ENCODE results near the gene ATG10.
"Not testable (repeated sequence)": the region's sequence is repeated elsewhere in the genome, so short reads cannot be mapped to it uniquely, and the experiment has no call there.

Gene ATG10

GRCh38 chr5:82058710-82059109, 86.9 kb downstream of the ATG10 start:
- DNase-seq: no peak

DNA sequence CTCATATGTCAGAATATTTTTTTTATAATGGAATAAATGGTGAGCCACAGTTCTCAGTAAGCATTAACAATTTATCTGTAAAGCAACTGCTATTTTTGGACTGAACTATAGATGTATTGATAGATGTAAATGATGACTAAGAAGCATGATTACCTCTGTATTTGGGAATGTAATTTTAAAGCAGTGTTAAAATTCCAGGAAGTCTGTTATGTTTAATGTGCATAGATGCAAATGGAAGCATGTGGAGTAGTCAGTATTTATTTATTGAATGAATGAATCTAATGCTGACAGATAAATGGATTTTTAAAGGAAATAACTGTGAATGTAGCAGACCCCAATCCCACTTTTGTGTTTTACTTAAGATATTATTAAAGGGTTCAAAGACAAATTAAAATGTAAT, 95.0 kb downstream of the ATG10 start:
- no peak for DNase-seq

DNA sequence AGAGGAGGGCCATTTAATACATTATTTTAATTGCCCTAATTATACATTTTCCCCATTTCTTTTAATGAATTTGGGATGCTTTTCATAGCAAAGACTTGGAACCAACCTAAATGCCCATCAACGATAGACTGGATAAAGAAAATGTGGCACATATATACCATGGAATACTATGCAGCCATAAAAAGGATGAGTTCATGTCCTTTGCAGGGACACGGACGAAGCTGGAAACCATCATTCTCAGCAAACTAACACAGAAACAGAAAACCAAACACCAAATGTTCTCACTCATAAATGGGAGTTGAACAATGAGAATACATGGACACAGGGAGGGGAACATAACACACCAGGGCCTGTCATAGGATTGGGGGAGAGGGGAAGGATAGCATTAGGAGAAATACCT, 96.2 kb downstream of the ATG10 start:
- DNase-seq: not testable (repeated sequence)

DNA sequence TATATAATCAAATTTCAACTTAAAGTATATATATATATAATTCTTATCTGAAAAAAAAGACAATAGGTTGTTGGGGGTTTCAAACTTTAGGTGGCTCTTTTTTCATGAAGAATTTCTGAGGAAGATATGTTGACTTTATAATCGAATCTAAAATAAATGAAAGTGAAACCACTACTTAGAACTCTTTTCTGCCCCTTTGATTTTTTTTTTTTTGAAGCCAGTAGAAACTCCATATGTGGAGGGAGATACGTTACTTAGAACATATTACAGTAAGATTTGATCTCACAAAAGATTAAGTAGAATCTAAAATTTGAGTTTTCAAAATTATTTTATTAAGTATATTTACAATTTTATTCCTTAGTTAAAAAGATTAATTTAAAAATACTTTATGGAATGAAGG, 96.9 kb downstream of the ATG10 start:
- no peak for DNase-seq

DNA sequence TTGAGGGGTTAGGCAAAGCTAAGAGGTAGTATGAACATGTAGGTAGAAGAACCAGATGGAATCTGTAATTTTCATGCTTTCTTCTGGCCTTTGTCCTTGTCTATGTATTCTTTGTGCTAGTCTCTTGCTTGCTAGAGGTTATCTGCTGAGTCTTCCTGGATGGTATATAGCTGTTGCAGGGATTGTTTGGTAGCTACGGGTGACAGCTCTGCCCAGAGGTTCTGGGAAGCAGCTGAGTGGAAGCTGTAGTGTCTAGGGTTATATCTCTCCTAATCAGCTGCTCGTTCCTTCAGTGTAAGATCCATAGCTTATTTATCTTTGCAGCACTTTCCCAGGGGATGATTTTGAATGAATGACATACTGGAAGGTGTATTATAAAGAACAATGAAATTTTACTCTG, 100.3 kb downstream of the ATG10 start:
- no peak for DNase-seq

DNA sequence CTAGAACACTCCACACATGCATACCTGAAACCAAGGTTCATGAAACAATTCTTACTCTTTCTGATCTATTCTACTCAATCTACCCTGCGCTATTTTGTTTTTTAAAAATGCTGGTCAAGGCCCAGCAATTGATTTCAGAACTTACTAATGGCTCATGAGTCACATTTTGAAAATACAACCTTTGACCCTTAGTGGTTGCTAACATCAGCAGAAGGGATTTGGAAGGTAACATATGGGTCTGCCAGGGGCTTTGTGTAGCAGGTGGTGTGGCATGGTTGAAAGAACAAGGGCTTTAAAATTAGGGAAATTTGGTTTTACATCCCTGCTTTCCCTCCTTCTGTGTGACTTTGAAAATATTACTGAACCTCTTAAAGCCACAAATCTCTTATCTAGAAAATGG, 101.4 kb downstream of the ATG10 start:
- DNase-seq: no peak

- DNase-seq: no peak
Measured at GRCh38 chr5:82074950-82075349, 103.1 kb downstream of the ATG10 start.

DNA sequence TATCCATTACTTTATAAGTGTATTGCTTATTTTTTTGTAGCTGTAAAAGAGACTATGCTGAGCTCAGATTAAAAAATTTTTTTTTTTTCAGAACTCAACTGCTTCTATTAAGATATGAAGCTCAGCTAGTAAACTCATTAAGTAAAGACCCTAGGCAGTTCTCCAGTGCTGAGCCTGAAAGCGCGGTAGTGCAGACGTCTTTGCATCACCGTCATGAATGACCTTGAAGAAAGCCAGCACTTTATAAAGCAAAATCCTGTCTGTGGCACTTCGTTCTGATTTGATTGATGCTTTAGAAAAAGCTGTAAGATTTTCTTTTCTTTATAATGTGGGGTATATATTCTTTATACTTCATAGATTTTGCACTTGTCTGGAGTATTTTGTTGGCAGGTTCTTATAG, 105.7 kb downstream of the ATG10 start:
- no peak for DNase-seq

DNA sequence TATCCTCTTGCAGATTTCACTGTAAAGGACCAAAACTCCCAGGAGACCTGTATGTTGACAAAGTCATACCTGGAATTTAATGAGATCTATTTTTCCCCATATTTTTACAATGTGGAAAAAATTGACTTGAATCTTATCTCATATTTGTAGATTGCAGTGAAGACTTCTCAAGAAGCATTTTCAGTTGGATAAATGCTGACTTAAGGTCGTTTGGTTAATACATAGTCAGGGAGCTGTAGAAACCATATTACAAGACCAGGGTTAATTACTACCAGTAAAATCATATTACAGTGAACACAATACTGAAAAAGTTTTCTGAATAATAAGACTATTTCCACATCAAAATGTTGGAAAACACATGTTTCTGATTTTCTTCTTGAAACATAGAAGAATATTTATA, 119.8 kb downstream of the ATG10 start:
- DNase-seq: no peak

DNA sequence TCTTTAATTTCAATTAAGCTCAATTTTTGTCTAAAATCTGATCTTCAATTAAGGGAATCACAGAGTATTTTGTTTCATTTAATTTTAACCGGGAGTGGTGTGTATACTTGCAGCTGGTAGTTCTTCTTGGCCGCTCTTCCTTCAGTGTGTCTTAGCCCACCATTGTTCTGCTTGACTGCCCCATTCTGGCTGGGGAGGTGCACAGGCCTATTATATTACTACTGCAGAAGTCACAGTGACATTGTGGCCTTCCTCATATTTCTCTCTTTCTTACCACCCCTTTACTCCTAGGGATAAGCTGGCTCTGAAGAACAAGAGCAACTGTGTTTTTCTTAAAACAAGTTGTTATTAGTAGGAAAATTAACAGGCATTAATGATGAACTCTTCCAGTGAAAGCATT, 123.7 kb downstream of the ATG10 start:
- DNase-seq: no peak

DNA sequence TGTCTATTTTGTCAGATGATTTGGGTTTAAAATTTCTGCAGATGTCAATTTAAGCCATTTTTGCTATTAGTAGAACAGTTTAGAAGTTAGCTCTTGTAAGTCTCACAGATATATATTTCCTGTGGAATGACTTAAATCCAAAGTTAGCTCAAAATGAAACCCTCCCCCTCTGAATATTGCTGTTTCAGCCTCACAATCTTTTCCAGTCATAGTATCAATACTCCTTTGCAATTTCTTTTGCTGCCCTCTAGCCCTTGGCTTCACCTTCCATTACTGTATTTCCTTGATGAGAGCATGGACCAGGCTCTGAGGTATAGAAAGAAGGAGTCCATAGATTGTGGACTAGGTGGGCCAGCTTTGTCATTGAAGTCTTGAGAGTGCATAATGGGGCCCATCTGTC, 124.4 kb downstream of the ATG10 start:
- no peak for DNase-seq

DNA sequence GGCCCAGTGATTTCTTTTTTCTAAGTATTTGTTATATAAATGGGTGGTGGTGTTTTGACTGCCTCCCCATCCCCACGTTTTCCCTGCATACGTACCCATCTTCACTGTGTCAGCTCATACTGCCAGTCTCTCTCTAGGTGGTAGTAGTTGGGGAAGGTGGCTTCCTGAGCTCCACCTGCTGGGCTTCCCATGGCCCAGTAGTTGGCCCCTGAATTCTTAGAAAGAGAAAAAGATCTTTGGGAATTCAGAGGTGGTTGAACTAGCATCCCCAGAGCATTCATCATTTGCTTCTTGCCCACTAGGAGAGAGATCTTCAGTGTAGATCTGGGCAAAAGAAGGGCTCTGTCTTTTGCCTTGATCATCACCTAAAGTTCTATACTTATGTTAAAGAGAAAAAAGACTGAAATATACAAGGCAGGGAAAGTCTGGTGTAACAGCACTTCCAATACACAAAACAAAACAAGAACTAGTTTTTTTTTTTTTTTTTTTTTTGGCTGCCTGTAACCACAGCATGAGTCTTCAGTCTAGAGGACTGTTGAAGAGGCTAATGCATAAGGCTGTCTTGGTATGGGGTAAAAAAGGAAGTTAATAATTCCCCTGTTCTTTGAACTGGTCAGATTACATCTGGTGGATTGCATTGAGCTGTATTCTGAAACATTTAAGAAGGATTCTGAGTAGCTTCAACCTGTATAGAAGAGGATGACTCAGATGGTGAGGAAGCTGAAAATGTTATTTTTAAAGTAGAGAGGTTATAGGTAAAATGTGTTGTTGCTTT, 128.7 kb downstream of the ATG10 start:
- DNase-seq: peak; percentile 64 to 78

DNA sequence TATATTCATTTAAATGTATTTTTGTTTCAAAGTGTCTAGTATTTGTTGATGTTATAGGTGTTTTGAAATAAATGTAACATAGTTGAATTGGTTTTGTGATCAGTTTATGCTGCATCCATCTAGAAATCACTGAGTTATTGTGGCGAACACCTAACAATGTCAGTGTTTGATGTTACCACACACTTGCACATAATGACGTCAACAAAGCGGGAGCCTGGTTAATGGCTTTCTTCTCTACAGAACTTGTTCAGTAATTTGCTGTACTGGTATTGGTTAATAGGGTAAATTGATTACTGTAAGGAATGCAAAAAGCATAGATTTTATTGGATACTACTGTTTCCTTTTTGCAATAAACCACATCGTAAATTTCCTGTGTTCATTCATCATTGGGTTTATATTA, 133.0 kb downstream of the ATG10 start:
- no peak for DNase-seq

DNA sequence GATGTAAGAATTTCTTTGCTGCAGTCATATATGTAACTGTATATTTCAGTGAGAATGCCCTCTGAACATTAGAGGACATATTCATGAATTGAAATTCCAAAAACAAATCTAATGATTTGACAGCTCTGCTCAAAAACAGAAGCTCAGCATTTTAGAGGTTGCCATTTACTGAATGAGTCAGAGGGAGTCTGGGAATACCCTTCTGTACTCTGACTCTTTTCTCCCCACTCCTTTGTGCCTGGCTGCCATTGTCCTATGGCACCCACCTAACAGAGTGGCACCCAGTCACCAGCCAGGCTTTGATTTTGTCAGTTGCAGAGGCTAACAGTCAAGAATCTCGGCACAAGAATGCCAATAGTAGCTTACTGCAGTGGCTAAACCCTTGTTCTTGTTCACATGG, 133.6 kb downstream of the ATG10 start:
- no peak for DNase-seq

- DNase-seq: no peak
Measured at GRCh38 chr5:82106207-82106606, 134.4 kb downstream of the ATG10 start.

- peak; percentile 12 to 22 for DNase-seq
Measured at GRCh38 chr5:82106756-82107155, 134.9 kb downstream of the ATG10 start.

- no peak for DNase-seq
Measured at GRCh38 chr5:82107267-82107666, 135.4 kb downstream of the ATG10 start.

DNA sequence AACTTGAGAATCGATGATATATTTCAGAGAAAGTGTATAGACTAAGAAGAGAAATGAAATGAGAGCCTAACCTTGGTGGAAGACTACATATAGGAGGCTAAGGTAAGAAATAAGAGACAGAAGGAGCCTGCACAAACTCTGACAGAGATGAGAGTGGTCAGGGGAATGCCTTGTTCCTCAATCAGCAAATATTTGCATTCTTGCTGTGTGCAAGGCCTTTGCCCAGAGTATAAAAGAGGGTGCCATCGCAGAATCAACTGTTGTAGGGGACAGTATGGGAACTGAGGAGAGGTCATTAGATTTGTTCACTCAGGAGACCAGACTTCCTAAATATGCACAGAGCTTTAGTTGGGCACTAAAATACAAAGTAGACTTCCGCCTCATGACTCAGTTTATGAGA, 137.2 kb downstream of the ATG10 start:
- DNase-seq: no peak

DNA sequence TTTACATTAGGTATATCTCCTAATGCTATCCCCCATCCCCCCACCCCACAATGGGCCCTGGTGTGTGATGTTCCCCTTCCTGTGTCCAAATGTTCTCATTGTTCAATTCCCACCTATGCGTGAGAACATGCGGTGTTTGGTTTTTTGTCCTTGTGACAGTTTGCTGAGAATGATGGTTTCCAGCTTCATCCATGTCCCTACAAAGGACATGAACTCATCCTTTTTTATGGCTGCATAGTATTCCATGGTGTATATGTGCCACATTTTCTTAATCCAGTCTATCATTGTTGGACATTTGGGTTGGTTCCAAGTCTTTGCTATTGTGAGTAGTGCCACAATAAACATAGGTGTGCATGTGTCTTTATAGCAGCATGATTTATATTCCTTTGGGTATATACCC, 138.1 kb downstream of the ATG10 start:
- not testable (repeated sequence) for DNase-seq

DNA sequence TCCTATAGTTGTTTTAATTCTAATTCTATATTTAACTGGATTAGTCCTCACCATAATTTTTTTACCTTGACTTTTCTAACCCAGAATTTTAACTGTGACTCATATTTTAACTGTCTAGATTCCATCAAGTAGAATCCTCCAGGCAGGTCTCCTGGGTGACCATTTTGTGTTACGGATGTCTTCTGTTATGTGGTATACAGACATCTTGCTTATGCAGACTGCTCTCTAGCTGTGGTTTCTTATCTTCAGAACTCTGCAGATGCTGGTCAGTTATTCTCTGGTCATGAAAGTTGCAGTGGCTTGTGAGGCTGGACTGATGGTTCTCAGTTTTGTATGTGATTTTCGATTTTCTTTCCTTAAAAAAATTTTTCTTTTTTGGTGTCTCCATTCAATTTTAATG, 139.4 kb downstream of the ATG10 start:
- no peak for DNase-seq

DNA sequence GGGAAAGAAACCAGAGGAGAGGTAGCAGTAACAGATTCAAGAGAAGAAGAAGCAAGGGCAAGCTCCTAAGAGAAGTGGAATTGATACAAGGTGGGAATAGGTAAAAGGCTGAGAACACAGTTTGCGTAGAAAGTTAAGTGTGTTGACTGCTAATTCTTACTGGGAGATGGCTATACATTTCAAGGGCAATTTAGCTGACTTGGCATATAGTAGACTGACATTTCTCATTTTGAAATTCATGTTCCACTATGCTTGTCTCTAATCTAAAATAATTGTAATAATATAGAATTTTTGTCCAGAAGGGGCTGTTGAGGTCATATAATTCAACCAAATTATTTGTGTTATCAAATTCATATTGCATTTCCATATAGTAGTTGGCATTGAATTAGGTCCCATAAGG, 144.0 kb downstream of the ATG10 start:
- no peak for DNase-seq

GRCh38 chr5:82119889-82120288, 148.1 kb downstream of the ATG10 start:
- no peak for DNase-seq

- no peak for DNase-seq
Measured at GRCh38 chr5:82129723-82130285, 158.0 kb downstream of the ATG10 start.

GRCh38 chr5:82130602-82131001, 158.8 kb downstream of the ATG10 start:
- DNase-seq: no peak

DNA sequence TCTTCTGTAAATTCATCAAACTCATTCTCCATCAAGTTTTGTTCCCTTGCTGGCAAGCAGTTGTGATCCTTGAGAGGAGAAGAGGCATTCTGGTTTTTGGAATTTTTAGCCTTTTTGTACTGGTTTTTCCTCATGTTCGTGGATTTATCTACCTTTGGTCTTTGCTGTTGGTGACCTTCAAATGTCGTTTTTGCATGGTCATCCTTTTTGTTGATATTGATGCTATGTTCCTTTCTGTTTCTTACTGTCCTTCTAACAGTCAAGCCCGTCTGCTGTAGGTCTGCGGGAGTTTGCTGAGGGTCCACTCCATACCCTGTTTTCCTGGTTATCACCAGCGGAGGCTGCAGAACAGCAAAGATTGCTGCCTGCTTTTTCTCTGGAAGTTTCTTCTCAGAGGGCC, 165.4 kb downstream of the ATG10 start:
- DNase-seq: no peak
